Hair follicular keratinocyte (primary cell): ENCODE measurements around the gene ZNF484. TPM values are rescaled to one million over a fixed set of nuclear protein-coding genes. Genes with fewer than 3 reads are reported as not detected.

Experiments used
- total RNA-seq: library from RNA; depleted of rRNA; stranded (reverse); fragments of >200 nt; gene quantifications from 2 replicates; pipeline ENCODE4 v1.2.3, GENCODE V29; 2015

ZNF484 gene
- 3.6 and 4.3 TPM in 2 replicates for total RNA-seq

GRCh38 chr9:92877531-92878430 is at the start of gene ZNF484:
Gene ZNF484 (minus strand): TSS chr9:92878038. CDS start chr9:92875029, 3,009 bp downstream.

Other genes with a start within 250 kb of the ZNF484 start
- gene IPPK, start 207.9 kb downstream of the ZNF484 start, total RNA-seq = 16.3 and 20.1 TPM in 2 replicates
- gene BICD2, start 113.2 kb downstream of the ZNF484 start, total RNA-seq = 65.1 and 68.9 TPM in 2 replicates
- 0.04 and 0.16 TPM in 2 replicates for gene FGD3, start 69.5 kb upstream of the ZNF484 start, total RNA-seq
- 2.1 and 3.1 TPM in 2 replicates for gene SUSD3, start 180.7 kb upstream of the ZNF484 start, total RNA-seq
- 53.7 and 76.0 TPM in 2 replicates for gene CARD19, start 218.2 kb upstream of the ZNF484 start, total RNA-seq